ENCODE measurements around the gene ZNF750. TPM values are rescaled to one million over a fixed set of nuclear protein-coding genes. Genes with fewer than 3 reads are reported as not detected.
A peak's percentile ranks its signal among the peaks of the same experiment; 100 is the strongest.

ZNF750 gene
- total and polyA plus RNA-seq, 10 of the 15 experiments (the other 5 are each of a cell fraction or from before 2014, with no cell fraction given), result 0.06 TPM; not detected in 9

DNA sequence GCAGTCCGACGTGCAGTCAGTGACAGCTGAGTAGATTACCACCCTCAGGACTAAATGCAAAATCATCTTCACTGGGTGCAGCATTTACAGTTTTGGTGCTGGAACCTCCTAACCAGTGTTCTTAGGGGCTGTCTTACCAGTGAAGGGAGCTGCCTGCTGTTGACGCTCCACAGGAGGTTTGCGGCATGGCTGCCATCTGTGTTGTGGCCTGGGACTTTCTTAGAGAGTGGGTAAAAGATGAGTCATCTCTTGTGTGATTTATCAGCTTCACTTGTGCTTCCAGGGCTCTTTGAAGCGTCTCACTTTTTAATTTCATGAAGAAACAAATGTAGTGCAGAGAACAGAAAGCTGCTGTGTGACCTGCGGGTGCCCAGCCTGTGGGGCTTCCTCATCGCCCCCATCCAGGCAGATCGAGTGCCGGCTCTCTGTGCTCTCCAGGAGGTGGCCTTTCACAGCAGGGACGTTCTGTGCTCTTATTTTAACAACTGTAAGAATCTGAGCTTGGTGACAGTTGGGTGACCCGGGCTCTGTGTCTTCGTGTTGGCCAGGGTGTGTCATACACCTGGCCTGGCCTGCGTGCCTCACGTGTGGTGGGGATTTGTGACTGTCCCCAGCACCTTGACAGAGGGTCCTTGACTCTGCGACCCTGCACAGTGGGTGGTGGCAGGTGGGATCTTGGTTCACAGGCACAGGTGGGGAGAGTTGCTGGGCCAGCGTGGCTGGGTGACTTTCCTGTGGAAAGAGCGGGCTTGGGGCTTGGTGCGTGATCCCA, 24.3 kb upstream of the ZNF750 start (continued):
- TF ChIP-seq, protein P1, sequence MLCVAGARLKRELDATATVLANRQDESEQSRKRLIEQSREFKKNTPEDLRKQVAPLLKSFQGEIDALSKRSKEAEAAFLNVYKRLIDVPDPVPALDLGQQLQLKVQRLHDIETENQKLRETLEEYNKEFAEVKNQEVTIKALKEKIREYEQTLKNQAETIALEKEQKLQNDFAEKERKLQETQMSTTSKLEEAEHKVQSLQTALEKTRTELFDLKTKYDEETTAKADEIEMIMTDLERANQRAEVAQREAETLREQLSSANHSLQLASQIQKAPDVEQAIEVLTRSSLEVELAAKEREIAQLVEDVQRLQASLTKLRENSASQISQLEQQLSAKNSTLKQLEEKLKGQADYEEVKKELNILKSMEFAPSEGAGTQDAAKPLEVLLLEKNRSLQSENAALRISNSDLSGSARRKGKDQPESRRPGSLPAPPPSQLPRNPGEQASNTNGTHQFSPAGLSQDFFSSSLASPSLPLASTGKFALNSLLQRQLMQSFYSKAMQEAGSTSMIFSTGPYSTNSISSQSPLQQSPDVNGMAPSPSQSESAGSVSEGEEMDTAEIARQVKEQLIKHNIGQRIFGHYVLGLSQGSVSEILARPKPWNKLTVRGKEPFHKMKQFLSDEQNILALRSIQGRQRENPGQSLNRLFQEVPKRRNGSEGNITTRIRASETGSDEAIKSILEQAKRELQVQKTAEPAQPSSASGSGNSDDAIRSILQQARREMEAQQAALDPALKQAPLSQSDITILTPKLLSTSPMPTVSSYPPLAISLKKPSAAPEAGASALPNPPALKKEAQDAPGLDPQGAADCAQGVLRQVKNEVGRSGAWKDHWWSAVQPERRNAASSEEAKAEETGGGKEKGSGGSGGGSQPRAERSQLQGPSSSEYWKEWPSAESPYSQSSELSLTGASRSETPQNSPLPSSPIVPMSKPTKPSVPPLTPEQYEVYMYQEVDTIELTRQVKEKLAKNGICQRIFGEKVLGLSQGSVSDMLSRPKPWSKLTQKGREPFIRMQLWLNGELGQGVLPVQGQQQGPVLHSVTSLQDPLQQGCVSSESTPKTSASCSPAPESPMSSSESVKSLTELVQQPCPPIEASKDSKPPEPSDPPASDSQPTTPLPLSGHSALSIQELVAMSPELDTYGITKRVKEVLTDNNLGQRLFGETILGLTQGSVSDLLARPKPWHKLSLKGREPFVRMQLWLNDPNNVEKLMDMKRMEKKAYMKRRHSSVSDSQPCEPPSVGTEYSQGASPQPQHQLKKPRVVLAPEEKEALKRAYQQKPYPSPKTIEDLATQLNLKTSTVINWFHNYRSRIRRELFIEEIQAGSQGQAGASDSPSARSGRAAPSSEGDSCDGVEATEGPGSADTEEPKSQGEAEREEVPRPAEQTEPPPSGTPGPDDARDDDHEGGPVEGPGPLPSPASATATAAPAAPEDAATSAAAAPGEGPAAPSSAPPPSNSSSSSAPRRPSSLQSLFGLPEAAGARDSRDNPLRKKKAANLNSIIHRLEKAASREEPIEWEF (IDR thresholded peaks at IDR 0.05; ENCODE audit: insufficient replicate concordance, low read depth, low read length), result peak; percentile 60
- TF ChIP-seq TBL1XR1 (IDR thresholded peaks at IDR 0.05; ENCODE audit: low read depth, low read length) (peak; percentile 82), SUPT20H (IDR thresholded peaks at IDR 0.05; ENCODE audit: borderline replicate concordance, control insufficient read depth, low read depth, low read length) (no peak), CHD2 (IDR thresholded peaks at IDR 0.05; ENCODE audit: borderline replicate concordance, low read depth, low read length) (0 out of 2 replicates have a peak, but pooled peaks have one; percentile 40), ZNF622 (IDR thresholded peaks at IDR 0.05) (no peak), BRCA1 (IDR thresholded peaks at IDR 0.05; ENCODE audit: low read depth, low read length) (no peak), FOXM1 (IDR thresholded peaks at IDR 0.05; ENCODE audit: low read depth, low read length) (peak; percentile 92), TCF12 (IDR thresholded peaks at IDR 0.05; ENCODE audit: low read depth, low read length) (peak; percentile 96), FOXK2 (IDR thresholded peaks at IDR 0.05) (peak; percentile 37; the same call in 1 of the 2 replicates), ETV6 (conservative IDR thresholded peaks at IDR 0.05 in 1 of 2, IDR thresholded peaks at IDR 0.05 in 1 of 2; ENCODE audit: borderline replicate concordance in 1 of 2, low read depth in 1 of 2) (peak in 1 of 2 experiments; percentile 61; a peak in 1 of 4 replicates), SIN3A (IDR thresholded peaks at IDR 0.05; ENCODE audit: low read depth, low read length) (peak; percentile 61; the same call in 1 of the 2 replicates), HDGF (IDR thresholded peaks at IDR 0.05) (peak; percentile 77), IKZF2 (IDR thresholded peaks at IDR 0.05) (peak; percentile 79 to 89; a peak in 3 of 4 replicates), HDAC2 (IDR thresholded peaks at IDR 0.05) (no peak), KLF5 (IDR thresholded peaks at IDR 0.05; ENCODE audit: partially characterized antibody) (no peak), MTA2 (IDR thresholded peaks at IDR 0.05; ENCODE audit: low read depth) (peak; percentile 84)
- TF ChIP-seq, protein P2, sequence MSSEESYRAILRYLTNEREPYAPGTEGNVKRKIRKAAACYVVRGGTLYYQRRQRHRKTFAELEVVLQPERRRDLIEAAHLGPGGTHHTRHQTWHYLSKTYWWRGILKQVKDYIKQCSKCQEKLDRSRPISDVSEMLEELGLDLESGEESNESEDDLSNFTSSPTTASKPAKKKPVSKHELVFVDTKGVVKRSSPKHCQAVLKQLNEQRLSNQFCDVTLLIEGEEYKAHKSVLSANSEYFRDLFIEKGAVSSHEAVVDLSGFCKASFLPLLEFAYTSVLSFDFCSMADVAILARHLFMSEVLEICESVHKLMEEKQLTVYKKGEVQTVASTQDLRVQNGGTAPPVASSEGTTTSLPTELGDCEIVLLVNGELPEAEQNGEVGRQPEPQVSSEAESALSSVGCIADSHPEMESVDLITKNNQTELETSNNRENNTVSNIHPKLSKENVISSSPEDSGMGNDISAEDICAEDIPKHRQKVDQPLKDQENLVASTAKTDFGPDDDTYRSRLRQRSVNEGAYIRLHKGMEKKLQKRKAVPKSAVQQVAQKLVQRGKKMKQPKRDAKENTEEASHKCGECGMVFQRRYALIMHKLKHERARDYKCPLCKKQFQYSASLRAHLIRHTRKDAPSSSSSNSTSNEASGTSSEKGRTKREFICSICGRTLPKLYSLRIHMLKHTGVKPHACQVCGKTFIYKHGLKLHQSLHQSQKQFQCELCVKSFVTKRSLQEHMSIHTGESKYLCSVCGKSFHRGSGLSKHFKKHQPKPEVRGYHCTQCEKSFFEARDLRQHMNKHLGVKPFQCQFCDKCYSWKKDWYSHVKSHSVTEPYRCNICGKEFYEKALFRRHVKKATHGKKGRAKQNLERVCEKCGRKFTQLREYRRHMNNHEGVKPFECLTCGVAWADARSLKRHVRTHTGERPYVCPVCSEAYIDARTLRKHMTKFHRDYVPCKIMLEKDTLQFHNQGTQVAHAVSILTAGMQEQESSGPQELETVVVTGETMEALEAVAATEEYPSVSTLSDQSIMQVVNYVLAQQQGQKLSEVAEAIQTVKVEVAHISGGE (CRISPR knock-in tag; IDR thresholded peaks at IDR 0.05), result no peak
- TF ChIP-seq, protein P3, sequence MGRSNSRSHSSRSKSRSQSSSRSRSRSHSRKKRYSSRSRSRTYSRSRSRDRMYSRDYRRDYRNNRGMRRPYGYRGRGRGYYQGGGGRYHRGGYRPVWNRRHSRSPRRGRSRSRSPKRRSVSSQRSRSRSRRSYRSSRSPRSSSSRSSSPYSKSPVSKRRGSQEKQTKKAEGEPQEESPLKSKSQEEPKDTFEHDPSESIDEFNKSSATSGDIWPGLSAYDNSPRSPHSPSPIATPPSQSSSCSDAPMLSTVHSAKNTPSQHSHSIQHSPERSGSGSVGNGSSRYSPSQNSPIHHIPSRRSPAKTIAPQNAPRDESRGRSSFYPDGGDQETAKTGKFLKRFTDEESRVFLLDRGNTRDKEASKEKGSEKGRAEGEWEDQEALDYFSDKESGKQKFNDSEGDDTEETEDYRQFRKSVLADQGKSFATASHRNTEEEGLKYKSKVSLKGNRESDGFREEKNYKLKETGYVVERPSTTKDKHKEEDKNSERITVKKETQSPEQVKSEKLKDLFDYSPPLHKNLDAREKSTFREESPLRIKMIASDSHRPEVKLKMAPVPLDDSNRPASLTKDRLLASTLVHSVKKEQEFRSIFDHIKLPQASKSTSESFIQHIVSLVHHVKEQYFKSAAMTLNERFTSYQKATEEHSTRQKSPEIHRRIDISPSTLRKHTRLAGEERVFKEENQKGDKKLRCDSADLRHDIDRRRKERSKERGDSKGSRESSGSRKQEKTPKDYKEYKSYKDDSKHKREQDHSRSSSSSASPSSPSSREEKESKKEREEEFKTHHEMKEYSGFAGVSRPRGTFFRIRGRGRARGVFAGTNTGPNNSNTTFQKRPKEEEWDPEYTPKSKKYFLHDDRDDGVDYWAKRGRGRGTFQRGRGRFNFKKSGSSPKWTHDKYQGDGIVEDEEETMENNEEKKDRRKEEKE (IDR thresholded peaks at IDR 0.05), result no peak
